Measurements from ENCODE around the gene PXYLP1.
"Not testable (repeated sequence)": the region's sequence is repeated elsewhere in the genome, so short reads cannot be mapped to it uniquely, and the experiment has no call there.

Gene PXYLP1

GRCh38 chr3:141302364-141303141 is 70.9 kb downstream of the PXYLP1 start:
- no peak for ATAC-seq

- ATAC-seq: peak; percentile 37 to 49
These were observed 72.0 kb downstream of the PXYLP1 start for GRCh38 chr3:141303481-141304223.

- no peak for ATAC-seq
These were observed 73.8 kb downstream of the PXYLP1 start for GRCh38 chr3:141305436-141305835.

GRCh38 chr3:141306276-141306675 is 74.7 kb downstream of the PXYLP1 start:
- no peak for ATAC-seq

GRCh38 chr3:141306922-141307321 is 75.3 kb downstream of the PXYLP1 start:
- peak; percentile 28 to 36 for ATAC-seq

- ATAC-seq: no peak
These were observed 75.9 kb downstream of the PXYLP1 start for GRCh38 chr3:141307351-141308059.

- no peak for ATAC-seq
These were observed 77.1 kb downstream of the PXYLP1 start for GRCh38 chr3:141308588-141309218.

- ATAC-seq: no peak
These were observed 79.5 kb downstream of the PXYLP1 start for GRCh38 chr3:141311170-141311495.

GRCh38 chr3:141311496-141312353 is 80.1 kb downstream of the PXYLP1 start:
- peak; percentile 97 to 98 for ATAC-seq

- no peak for ATAC-seq
These were observed 80.9 kb downstream of the PXYLP1 start for GRCh38 chr3:141312354-141313092.

- ATAC-seq: no peak
These were observed 81.6 kb downstream of the PXYLP1 start for GRCh38 chr3:141313093-141313683.

- ATAC-seq: not testable (repeated sequence)
These were observed 82.8 kb downstream of the PXYLP1 start for GRCh38 chr3:141314415-141314814.

GRCh38 chr3:141316851-141317250 is 85.2 kb downstream of the PXYLP1 start:
- no peak for ATAC-seq

GRCh38 chr3:141320399-141321108 is 88.9 kb downstream of the PXYLP1 start:
- ATAC-seq: no peak

GRCh38 chr3:141321109-141321497 is 89.5 kb downstream of the PXYLP1 start:
- ATAC-seq: no peak

- ATAC-seq: no peak
These were observed 92.5 kb downstream of the PXYLP1 start for GRCh38 chr3:141323936-141324704.

GRCh38 chr3:141326123-141326522 is 94.5 kb downstream of the PXYLP1 start:
- no peak for ATAC-seq

GRCh38 chr3:141326626-141327025 is 95.0 kb downstream of the PXYLP1 start:
- no peak for ATAC-seq
